NCI-H748 treated with DMSO at 0.1 percent for 48 hours (cell line): ENCODE data around the gene CLEC2L.

ENCODE experiments used
- DNase-seq: peaks from one replicate; lab custom pipeline; 2025; lab: John Stamatoyannopoulos, UW

Gene CLEC2L

GRCh38 chr7:139575338-139575680, 51.8 kb downstream of the CLEC2L start:
- no peak for DNase-seq

DNA sequence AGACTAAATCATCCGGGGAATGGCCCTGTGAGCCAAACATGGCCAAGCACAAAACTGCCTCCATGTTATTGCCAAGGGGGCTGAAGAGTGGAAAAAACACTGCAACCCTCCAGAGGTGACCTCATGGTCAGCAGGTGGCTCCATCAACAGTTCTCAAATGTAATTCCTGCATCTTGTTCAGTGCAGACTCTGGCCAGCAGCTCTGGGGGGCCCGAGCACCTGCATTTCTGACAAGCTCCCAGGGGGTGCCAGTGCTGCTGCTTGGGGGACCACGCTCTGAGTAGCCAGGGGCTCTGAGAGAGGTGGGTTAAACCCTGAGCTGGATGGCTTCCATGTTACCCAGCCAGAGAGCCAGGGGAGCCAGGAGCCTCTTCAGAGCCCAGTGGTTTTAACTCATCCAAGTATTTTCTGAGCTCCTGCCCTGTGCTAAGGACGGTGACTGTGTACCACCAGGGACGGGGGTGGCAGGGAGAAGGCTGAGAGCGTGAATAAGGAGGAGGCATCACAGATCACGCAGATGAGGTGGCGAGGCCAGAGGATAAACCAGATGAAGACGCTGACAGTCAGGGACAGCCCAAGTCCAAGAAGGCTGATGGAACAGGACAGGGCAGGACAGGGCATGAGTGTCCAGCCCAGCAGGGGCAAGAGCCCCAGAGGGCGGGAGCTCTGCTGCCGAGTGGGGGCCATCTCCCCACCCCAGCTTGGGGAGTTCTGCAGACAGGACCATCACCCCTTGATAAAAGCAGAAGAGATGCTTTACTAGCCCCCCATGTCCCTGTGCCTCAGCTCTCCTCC, 52.9 kb downstream of the CLEC2L start:
- no peak for DNase-seq

GRCh38 chr7:139580435-139580834, 57.0 kb downstream of the CLEC2L start:
- no peak for DNase-seq

DNA sequence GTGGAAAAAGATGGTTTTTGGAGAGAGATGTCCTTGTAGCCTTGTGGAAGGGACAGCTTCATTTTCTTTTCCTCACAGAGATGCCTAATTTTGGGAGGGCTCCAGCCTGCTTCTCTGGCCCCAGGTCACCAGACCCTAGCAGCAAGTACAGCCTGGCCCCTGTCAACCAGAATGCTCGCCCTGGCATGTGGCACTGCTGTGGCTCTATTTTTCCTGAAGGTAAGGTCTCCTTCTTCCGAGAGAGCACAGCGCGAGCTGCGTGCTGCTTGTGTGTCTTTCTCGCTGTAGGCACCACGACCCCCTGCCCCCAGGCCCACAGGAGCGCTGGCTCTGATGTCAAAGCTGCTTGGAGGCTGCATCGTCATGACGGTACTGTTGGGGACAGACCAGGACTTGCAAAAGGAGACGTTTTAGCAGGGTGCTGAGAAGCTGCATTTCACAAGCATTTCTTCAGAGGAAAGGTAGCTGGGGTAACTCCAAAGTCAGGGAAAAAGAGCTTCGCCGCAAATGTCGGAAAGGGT, 58.7 kb downstream of the CLEC2L start:
- no peak for DNase-seq

DNA sequence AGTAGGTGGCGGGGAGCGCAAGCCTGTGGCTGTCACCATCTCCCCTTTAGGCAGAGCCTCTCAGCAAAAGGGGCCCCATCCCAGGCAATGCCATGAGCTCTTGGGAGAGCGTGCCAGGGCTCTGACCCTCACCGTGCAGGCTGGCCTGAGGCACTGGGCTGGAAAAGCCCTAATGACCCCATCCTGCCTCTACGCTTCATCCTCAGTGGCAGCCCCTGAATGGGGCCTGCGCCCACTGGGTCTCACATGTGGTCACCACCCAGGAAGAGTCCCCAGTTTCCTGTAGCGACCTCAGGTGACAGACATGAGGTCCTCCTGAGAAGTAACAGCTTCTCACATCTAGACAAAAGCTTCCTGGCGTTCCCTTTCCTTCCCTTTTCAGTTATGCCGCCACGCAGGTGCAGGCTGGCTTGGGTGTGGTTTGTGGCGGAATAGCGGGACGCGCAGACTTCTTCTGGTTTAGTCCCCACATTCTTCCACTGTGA, 59.2 kb downstream of the CLEC2L start:
- DNase-seq = no peak

GRCh38 chr7:139583826-139584553, 60.5 kb downstream of the CLEC2L start:
- DNase-seq = no peak

- DNase-seq = no peak
These were observed 61.6 kb downstream of the CLEC2L start for GRCh38 chr7:139585042-139585441.

DNA sequence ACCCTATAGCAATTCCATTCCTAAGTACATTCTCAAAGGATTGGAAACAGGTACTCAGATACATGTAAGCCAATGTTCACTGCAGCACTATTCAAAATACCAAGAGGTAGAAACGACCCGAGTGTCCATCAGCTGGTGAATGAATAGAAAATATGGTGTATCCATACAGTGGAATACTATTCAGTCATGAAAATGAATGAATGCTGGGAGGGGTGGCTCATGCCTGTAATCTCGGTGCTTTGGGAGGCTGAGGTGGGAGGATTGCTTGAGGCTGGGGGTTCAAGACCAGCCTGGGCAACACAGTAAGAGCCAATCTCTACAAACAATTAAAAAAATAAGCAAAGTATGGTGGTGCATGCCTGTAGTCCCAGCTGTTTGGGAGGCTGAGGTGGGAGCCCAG, 62.8 kb downstream of the CLEC2L start:
- DNase-seq = no peak

GRCh38 chr7:139587535-139587934, 64.0 kb downstream of the CLEC2L start:
- no peak for DNase-seq

GRCh38 chr7:139588632-139589031, 65.1 kb downstream of the CLEC2L start:
- DNase-seq = no peak

- no peak for DNase-seq
These were observed 66.0 kb downstream of the CLEC2L start for GRCh38 chr7:139589474-139589873.

DNA sequence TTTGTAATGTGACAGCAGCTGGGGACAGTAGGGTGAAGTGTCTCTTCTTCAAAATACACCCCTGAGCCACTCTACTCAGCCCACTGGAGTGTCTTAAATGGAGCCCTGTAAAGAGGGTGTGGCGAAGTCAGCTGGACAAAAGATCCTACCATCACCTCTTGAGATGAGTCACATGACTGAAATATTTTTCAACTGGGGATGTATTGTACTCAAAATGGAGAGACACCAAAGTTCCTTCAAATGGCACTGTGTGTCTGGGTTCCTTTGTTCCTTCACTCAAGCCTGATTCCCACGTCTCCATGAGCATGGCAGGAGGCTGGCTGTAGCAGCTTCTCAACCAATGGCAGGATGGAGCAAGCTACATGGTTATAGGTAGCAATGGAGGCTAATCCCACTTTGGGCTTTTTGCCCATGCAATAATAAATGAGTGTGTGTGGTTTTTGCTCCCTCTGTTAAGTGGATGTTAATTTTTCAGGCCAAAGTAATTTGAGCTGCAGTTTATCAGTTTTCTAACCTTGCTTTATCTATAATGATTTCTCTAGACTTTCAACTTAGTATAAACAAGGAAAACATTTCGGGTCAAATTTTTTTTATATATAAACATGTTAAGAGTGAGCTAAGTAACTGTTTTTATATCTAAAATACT, 68.2 kb downstream of the CLEC2L start:
- no peak for DNase-seq

- no peak for DNase-seq
These were observed 69.4 kb downstream of the CLEC2L start for GRCh38 chr7:139592801-139593461.

- DNase-seq = no peak
These were observed 70.6 kb downstream of the CLEC2L start for GRCh38 chr7:139594090-139594489.
